Stimulated activated CD8-positive, alpha-beta memory T cell treated with anti-CD3 and anti-CD28 coated beads, Interleukin-7, amount 100 ng/mL, for 1 hour (primary cell): Measurements from ENCODE around the gene AK4.
"Not testable (repeated sequence)": the region's sequence is repeated elsewhere in the genome, so short reads cannot be mapped to it uniquely, and the experiment has no call there.

Experiments used
- DNase-seq, 2 donors: peaks; one replicate each; pipeline ENCODE4 v3.0.0-alpha.2; 2020; ENCODE audit warnings: low read depth in 2 of 2

Gene AK4

GRCh38 chr1:65150583-65151263, 2.7 kb downstream of the AK4 start:
- no peak for DNase-seq

GRCh38 chr1:65151641-65152040, 3.6 kb downstream of the AK4 start:
- no peak for DNase-seq

DNA sequence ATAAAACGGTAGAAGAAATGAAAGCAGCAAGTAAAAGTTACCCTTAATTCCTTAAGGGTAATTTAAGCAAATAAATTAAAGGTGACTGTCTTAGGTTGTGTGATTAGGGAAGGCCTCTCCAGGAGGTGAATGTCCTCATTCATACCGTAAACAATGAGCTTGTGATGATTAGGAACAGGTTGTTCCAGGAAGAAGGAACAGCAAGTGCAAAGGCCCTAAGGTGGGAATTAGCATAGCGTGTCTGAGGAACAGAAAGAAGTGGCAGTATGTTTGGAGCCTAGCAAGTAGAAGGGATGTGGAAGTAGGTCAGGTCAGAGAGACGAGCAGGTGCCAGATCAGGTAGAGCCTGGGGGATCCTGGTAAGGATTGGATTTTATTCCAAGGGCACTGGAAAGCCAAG, 5.6 kb downstream of the AK4 start:
- DNase-seq: no peak

GRCh38 chr1:65156910-65157545, 9.0 kb downstream of the AK4 start:
- DNase-seq: no peak

- no peak for DNase-seq
These were observed 9.5 kb downstream of the AK4 start for GRCh38 chr1:65157546-65157941.

GRCh38 chr1:65159291-65159688, 11.3 kb downstream of the AK4 start:
- DNase-seq: not testable (repeated sequence)

- DNase-seq: no peak
These were observed 12.0 kb downstream of the AK4 start for GRCh38 chr1:65159801-65160523.

DNA sequence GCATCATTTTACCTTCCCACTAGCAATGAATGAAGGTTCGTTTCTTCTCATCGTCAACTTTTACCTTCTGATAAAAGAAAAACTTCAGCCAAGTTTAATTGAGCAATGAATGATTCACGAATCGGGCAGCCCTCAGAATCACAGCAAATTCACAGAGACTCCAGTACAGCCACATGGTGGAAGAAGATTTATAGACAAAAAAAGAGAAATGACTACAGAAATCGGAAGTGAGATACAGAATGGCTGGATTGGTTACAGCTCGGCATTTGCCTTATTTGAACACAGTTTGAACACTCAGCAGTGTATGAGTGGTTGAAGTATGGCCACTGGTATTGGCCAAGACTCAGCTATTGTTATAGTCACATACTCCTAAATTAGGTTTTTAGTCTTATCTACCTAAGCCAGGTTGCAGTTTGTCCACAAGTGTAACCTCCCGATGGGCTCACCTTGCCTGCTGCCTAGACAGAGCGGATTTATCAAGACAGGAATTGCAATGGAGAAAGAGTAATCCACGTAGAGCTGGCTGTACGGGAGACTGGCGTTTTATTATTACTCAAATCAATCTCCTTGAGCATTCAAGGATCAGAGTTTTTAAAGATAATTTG, 15.3 kb downstream of the AK4 start:
- no peak for DNase-seq

GRCh38 chr1:65164101-65164500, 16.1 kb downstream of the AK4 start:
- not testable (repeated sequence) for DNase-seq

- DNase-seq: no peak
These were observed 16.6 kb downstream of the AK4 start for GRCh38 chr1:65164633-65165032.

- DNase-seq: no peak
These were observed 17.4 kb downstream of the AK4 start for GRCh38 chr1:65165269-65165993.

DNA sequence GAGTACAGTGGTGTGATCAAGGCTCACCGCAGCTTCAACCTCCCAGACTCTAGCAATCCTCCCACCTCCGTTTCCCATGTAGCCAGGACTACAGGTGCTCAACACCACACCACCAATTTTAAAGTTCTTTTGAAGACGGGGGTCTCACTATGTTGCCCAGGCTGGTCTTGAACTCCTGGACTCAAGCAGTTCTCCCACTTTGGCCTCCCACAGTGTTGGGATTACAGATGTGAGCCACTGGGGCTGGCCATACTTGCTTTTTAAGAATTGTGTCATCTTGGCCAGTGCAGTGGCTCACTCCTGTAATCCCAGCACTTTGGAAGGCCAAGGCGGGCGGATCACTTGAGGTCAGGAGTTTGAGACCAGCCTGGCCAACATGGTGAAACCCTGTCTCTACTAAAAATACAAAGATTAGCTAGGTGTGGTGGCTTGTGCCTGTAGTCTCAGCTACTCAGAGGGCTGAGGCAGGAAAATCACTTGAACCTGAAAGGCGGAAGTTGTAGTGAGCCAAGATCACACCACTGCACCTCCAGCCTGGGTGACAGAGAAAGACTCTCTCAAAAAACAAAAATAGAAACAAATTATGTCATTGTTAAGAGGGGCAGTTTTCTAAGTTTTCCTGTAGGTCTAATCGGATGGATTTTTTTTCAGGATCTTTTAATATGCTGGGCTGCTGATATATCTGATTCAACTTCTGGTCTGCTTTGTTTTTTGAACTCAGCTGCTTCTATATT, 18.7 kb downstream of the AK4 start:
- no peak for DNase-seq

DNA sequence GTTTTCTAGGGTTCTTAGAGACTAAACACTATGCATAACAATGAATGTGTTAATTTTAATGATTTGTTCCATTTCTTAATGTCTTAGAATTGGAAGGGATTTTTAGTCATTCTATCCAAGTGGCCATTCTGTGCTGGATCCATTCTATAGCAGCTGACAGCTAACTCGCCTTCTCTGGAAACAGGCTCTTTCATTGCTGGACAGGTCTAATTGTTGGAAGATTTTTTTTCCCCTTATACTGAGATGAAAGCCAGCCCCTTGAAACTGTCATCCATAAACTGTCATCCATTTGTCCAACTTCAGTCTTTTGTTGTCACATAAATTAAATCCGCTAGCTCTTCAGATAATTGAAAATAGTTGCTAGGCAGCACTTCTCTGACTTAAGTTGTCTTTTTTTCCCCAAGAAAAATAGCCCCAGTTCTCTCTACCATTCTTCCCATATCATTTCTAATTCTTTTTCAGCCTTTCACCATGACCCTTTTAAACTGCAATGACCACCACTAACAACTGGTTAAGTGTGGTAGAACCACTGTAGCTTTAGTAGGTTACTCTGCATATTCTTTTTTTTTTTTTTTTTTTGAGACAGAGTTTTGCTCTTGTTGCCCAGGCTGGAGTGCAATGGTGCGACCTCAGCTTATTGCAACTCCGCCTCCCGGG, 19.7 kb downstream of the AK4 start:
- no peak for DNase-seq

GRCh38 chr1:65168867-65169266, 20.9 kb downstream of the AK4 start:
- DNase-seq: no peak

DNA sequence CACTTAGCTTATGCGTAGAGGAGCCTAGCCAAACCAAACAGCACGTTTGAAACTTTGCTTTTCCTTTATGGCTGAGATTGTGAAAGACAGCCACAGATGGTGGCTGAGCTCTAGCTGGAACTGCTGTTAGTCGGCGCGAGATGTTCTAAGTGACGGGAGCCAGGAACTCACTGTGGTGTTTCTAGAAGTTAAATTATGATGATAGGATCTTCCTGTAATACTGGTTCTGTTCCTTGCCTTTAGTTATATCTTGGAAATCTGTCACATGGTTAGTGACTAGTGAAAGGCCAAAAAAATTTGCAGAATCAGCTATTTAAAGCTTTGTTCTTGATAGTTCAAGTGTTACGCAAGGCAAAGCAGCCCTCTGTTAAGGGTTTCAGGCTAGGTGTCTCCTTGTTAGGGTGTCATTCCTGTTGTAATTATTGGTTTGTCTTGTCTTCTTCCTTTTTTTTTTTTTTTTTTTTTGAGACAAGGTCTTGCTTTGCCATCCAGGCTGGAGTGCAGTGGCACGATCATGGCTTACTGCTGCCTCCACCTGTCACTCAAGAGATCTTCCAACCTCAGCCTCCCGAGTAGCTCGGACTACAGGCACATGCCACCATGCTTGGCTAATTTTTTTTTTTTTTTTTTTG, 22.6 kb downstream of the AK4 start:
- DNase-seq: no peak

DNA sequence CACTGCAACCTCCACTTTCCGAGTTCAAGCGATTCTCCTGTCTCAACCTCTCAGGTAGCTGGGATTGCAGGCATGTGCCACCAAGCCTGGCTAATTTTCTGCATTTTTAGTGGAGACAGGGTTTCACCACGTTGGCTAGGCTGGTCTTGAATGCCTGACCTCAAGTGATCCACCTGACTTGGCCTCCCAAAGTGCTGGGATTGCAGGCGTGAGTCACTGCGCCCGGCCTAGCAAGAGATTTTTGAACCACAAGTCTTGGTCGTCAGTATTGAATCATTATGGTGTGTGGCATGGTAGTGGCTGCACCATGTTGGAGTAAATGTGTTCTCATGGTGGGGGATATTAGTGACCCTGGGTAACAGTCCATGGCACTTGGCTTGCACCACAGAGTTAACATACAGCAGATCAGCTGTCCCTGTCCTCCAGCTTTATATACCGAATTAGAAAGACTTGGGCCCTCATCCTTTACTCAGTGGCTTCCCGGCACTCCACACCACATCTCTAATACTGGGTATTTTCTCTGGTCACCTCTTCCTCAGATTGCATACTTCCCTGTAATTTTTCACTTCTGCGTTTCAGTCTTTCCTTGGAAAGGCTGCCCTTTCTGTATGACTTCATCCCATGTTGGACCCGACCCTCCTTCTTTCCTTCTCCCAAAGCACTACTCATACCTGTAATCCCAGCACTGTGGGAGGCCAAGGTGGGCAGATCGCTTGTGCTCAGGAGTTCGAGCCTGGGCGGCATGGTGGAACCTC, 25.1 kb downstream of the AK4 start:
- DNase-seq: no peak

DNA sequence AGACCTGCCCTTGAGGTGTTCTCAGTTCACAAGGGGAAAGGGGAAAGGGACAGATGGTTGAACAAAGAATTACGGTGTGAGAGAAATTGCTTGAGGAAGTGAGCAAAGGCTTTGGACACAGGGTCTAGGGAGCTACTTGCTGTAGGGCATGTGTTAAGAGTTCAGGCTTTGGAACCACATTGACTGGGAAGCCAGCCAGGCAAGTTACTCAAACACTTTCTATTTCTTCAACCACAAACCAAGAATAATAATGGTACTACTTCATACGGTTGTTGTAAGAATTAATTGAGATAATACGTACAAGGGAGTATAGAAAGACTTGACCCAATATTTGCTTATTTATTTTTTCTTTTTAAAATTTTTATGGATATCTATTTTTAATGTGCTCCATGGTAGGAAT, 26.6 kb downstream of the AK4 start:
- no peak for DNase-seq

- no peak for DNase-seq
These were observed 27.4 kb downstream of the AK4 start for GRCh38 chr1:65175171-65176055.

- DNase-seq: no peak
These were observed 28.1 kb downstream of the AK4 start for GRCh38 chr1:65176056-65176450.
